GM10266 (cell line): ENCODE measurements around the gene CTBP2.

Source experiments
- DNase-seq: peaks from one replicate; pipeline ENCODE4 v3.0.0; 2012; ENCODE audit errors: extremely low spot score
- CTCF ChIP-seq: IDR thresholded peaks from 2 replicates; pipeline ENCODE4 v1.5.1; 2012; ENCODE audit warnings: mild to moderate bottlenecking, low read depth; ENCODE audit not compliant: control insufficient read depth, insufficient read depth; ENCODE audit errors: missing control alignments

CTBP2 gene

GRCh38 chr10:124987788-124988187, 172.6 kb downstream of the CTBP2 start:
- no peak for DNase-seq
- no peak for TF ChIP-seq CTCF

DNA sequence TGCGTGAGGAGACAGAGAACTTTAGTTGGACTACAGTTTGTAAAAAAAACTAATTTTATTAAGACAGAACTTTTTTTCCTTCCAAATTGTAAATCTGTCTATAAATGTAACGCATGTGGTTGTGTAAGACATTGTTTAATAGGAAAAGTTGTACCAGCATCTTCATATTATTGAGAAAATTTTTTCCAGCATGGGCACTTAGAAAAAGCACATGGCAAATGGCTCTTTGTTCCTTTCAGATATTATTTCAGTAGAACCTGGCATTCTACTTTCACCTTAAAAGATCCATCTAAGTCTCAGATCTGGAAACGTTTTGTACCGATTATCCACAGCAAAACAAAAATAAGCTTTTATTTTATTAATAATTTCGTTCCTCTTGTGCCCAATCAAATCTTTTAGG, 175.2 kb downstream of the CTBP2 start:
- no peak for TF ChIP-seq CTCF
- DNase-seq = no peak

DNA sequence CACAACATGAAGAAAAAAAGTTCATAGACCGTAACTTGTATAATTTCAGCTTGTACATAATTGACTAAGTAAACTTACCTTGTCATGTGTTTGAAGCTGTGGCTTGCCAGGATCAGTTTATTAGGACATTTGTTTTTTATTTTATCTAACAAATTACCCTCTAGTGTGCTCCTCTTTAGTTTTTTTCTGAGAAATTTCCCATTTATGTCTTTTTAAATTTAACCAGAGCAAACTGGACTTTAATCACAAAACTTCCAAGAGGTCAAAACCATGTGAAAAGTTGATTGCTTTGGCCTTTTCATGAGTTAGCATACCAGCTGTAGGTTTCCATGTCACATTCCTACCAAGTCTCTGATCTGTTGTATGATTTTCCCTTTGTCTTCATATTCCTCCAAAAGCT, 176.0 kb downstream of the CTBP2 start:
- no peak for TF ChIP-seq CTCF
- DNase-seq = no peak

DNA sequence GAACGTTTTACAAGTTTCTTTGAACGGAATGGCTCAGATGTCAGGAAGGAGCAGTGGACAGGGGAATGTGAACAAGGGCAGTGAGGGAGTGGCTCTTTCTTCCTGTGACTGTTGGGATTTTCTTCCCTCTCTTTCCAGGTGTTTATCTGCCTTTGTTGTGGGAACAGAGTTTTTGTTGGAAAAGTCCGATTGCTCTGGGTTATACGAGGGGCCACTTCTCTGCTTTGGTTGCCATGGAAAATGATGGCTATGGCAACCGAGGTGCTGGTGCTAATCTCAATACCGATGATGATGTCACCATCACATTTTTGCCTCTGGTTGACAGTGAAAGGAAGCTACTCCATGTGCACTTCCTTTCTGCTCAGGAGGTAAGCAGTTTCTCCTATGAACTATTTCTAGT, 177.0 kb downstream of the CTBP2 start:
- DNase-seq = no peak
- TF ChIP-seq CTCF = no peak

DNA sequence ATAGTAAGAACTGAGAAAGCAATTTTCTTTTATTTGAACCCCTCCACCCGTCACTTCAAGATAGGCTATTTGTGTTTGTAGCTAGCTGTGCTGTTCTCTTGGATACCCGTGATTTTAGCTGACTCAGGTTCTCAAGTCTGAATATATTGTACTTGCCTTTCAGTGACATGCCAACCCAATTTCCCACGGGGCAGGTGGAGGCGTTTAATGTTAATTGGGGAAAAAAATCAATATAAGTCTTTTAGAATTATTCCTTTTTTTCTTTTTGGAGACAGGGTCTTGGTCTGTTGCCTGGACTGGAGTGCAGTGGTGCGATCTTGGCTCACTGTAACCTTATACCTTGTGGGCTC, 182.0 kb downstream of the CTBP2 start:
- TF ChIP-seq CTCF = no peak

GRCh38 chr10:124977648-124978375, 182.6 kb downstream of the CTBP2 start:
- no peak for DNase-seq
- no peak for TF ChIP-seq CTCF

More for the DNA sequence above, 182.0 kb downstream of the CTBP2 start:
- DNase-seq = no peak

- no peak for TF ChIP-seq CTCF
- no peak for DNase-seq
Observed at GRCh38 chr10:124977161-124977560, 183.2 kb downstream of the CTBP2 start.
